Epithelial cell of esophagus (primary cell): ENCODE data around the gene SHROOM1.
A peak's percentile ranks its signal among the peaks of the same experiment; 100 is the strongest.

Experiments used
- DNase-seq: peaks from one replicate; pipeline ENCODE4 v3.0.0; 2010; ENCODE audit warnings: low read depth
- H3K4me3 ChIP-seq: 2 replicates; pipeline ENCODE4 v1.5.1; 2011; ENCODE audit warnings: mild to moderate bottlenecking, low read length, control low read depth
- CTCF ChIP-seq: IDR thresholded peaks from 2 replicates; pipeline ENCODE4 v1.5.1; 2011; ENCODE audit warnings: low read depth, mild to moderate bottlenecking, low read length, control low read depth, inconsistent platforms; ENCODE audit not compliant: insufficient read depth; ENCODE audit errors: missing control alignments

Gene SHROOM1

GRCh38 chr5:132830436-132831094 is at the start of gene SHROOM1:
Gene SHROOM1 (minus strand): TSS chr5:132830647. CDS start chr5:132826140, 4,507 bp downstream.
- H3K4me3 ChIP-seq, result peak within 1 kb of the TSS; percentile 48
- no peak for TF ChIP-seq CTCF
- peak; percentile 35 for DNase-seq

GRCh38 chr5:132877938-132878337 is 47.5 kb upstream of the SHROOM1 start:
- TF ChIP-seq CTCF, result no peak
- H3K4me3 ChIP-seq, result no peak overlapping the region
- peak; percentile 29 for DNase-seq

- no peak for DNase-seq
- no peak overlapping the region for H3K4me3 ChIP-seq
- no peak for TF ChIP-seq CTCF
Measured at GRCh38 chr5:132877466-132877865, 47.0 kb upstream of the SHROOM1 start.

GRCh38 chr5:132876020-132876759 is 45.7 kb upstream of the SHROOM1 start:
- no peak for TF ChIP-seq CTCF
- H3K4me3 ChIP-seq, result no peak overlapping the region
- DNase-seq, result peak; percentile 46

- H3K4me3 ChIP-seq, result no peak overlapping the region
- TF ChIP-seq CTCF, result no peak
- no peak for DNase-seq
Measured at GRCh38 chr5:132873930-132874271, 43.5 kb upstream of the SHROOM1 start.

GRCh38 chr5:132873119-132873929 is 42.9 kb upstream of the SHROOM1 start, which contains the start of gene LEAP2:
Gene LEAP2 (plus strand): TSS chr5:132873668. CDS start chr5:132873695, 27 bp downstream.
- TF ChIP-seq CTCF, result no peak
- no peak for DNase-seq
- no peak within 1 kb of the TSS for H3K4me3 ChIP-seq
